GM12892 (cell line): ENCODE measurements around the gene CLASP1. TPM values are rescaled to one million over a fixed set of nuclear protein-coding genes. Genes with fewer than 3 reads are reported as not detected.
"Not testable (repeated sequence)": the region's sequence is repeated elsewhere in the genome, so short reads cannot be mapped to it uniquely, and the experiment has no call there.

ENCODE experiments used
- DNase-seq: peaks from one replicate; pipeline ENCODE4 v3.0.0; 2011; ENCODE audit not compliant: insufficient read length
- FAIRE-seq: peaks from 2 replicates; lab custom pipeline; 2011; peaks lifted over from hg19 to GRCh38; lab: Jason Lieb, UNC
- POLR2A ChIP-seq: IDR thresholded peaks from 2 replicates; pipeline ENCODE4 v1.6.1; 2011; ENCODE audit warnings: low read depth, low read length, control low read depth
- POLR2AphosphoS5 ChIP-seq: IDR thresholded peaks from 2 replicates; pipeline ENCODE4 v1.6.1; 2011; ENCODE audit warnings: low read depth, low read length, control low read depth
- TAF1 ChIP-seq: IDR thresholded peaks from 2 replicates; pipeline ENCODE4 v1.6.1; 2011; ENCODE audit warnings: low read depth, mild to moderate bottlenecking, control low read depth, low read length, borderline replicate concordance
- polyA plus RNA-seq: library from polyadenylated mRNA; unstranded; fragments of >200 nt; gene quantifications from one replicate; pipeline ENCODE4 v1.2.1, GENCODE V29; 2012; ENCODE audit warnings: missing spikeins, inconsistent platforms; ENCODE audit not compliant: missing spikeins

CLASP1 gene
- 28.8 TPM for polyA plus RNA-seq

- 0 out of 2 replicates have a peak, but pooled peaks have one; percentile 9 for TF ChIP-seq TAF1
- TF ChIP-seq POLR2A = no peak
- TF ChIP-seq POLR2AphosphoS5 = no peak
- peak; percentile 87 for DNase-seq
- FAIRE-seq = no peak
These were observed at the start of gene CLASP1 for GRCh38 chr2:121649149-121649595. Gene CLASP1, minus strand, starts transcription at chr2:121649462. Its CDS starts 43,567 bp downstream, at chr2:121605895.

- DNase-seq = no peak
- TF ChIP-seq POLR2AphosphoS5 (no peak), TAF1 (no peak), POLR2A (no peak)
- no peak for FAIRE-seq
These were observed 49.2 kb upstream of the CLASP1 start for GRCh38 chr2:121698318-121698930.

GRCh38 chr2:121697108-121697631 lies 47.9 kb upstream of the CLASP1 start:
- FAIRE-seq (no peak), DNase-seq (no peak)
- no peak for TF ChIP-seq TAF1
- TF ChIP-seq POLR2AphosphoS5 = no peak
- no peak for TF ChIP-seq POLR2A

- DNase-seq = no peak
- FAIRE-seq = no peak
- no peak for TF ChIP-seq TAF1
- TF ChIP-seq POLR2A = no peak
- no peak for TF ChIP-seq POLR2AphosphoS5
These were observed 47.2 kb upstream of the CLASP1 start for GRCh38 chr2:121696410-121696930.

- FAIRE-seq (no peak), DNase-seq (no peak)
- no peak for TF ChIP-seq TAF1
- no peak for TF ChIP-seq POLR2AphosphoS5
- TF ChIP-seq POLR2A = no peak
These were observed 45.8 kb upstream of the CLASP1 start for GRCh38 chr2:121695171-121695451.

GRCh38 chr2:121694398-121695170 lies 45.3 kb upstream of the CLASP1 start:
- TF ChIP-seq POLR2A (no peak), TAF1 (no peak), POLR2AphosphoS5 (no peak)
- FAIRE-seq (no peak), DNase-seq (no peak)

GRCh38 chr2:121690572-121690971 lies 41.3 kb upstream of the CLASP1 start:
- not testable (repeated sequence) for FAIRE-seq, DNase-seq

- DNase-seq = no peak
- no peak for FAIRE-seq
These were observed 40.8 kb upstream of the CLASP1 start for GRCh38 chr2:121690095-121690494.

GRCh38 chr2:121689356-121689755 lies 40.1 kb upstream of the CLASP1 start:
- no peak for FAIRE-seq
- TF ChIP-seq POLR2A = no peak
- no peak for TF ChIP-seq TAF1
- TF ChIP-seq POLR2AphosphoS5 = no peak
- no peak for DNase-seq

More at GRCh38 chr2:121690095-121690494, 40.8 kb upstream of the CLASP1 start:
- TF ChIP-seq POLR2AphosphoS5 (no peak), POLR2A (no peak), TAF1 (no peak)

GRCh38 chr2:121688820-121689219 lies 39.6 kb upstream of the CLASP1 start:
- FAIRE-seq = no peak
- TF ChIP-seq POLR2AphosphoS5 = no peak
- no peak for DNase-seq

- FAIRE-seq (no peak), DNase-seq (no peak)
- no peak for TF ChIP-seq POLR2A
- TF ChIP-seq TAF1 = no peak
- TF ChIP-seq POLR2AphosphoS5 = no peak
These were observed 37.6 kb upstream of the CLASP1 start for GRCh38 chr2:121686902-121687301.

GRCh38 chr2:121686218-121686617 lies 37.0 kb upstream of the CLASP1 start:
- TF ChIP-seq POLR2AphosphoS5 (no peak), POLR2A (no peak), TAF1 (no peak)
- DNase-seq = no peak
- FAIRE-seq = no peak
